Progenitor cell of endocrine pancreas (in vitro differentiated cells): ENCODE data around the gene BACH2. TPM values are rescaled to one million over a fixed set of nuclear protein-coding genes. Genes with fewer than 3 reads are reported as not detected.
"Not testable (repeated sequence)": the region's sequence is repeated elsewhere in the genome, so short reads cannot be mapped to it uniquely, and the experiment has no call there.

ENCODE experiments used
- DNase-seq: peaks from one replicate; pipeline ENCODE4 v3.0.0; 2021; ENCODE audit warnings: low spot score; ENCODE audit not compliant: unreplicated experiment
- H3K27ac Mint-ChIP-seq: 2 replicates; pipeline ENCODE4 v1.8.0; 2021; ENCODE audit warnings: mild to moderate bottlenecking, moderate library complexity, mixed read lengths
- H3K27me3 Mint-ChIP-seq: 2 replicates; pipeline ENCODE4 v1.8.0; 2021; ENCODE audit warnings: mixed read lengths
- H3K36me3 Mint-ChIP-seq: 2 replicates; pipeline ENCODE4 v1.8.0; 2022; ENCODE audit warnings: mixed read lengths; ENCODE audit not compliant: insufficient read depth
- H3K4me1 Mint-ChIP-seq: 2 replicates; pipeline ENCODE4 v1.8.0; 2021; ENCODE audit warnings: low read depth, mixed read lengths
- H3K4me3 Mint-ChIP-seq: 2 replicates; pipeline ENCODE4 v1.8.0; 2021; ENCODE audit warnings: low read depth, mild to moderate bottlenecking, moderate library complexity, mixed read lengths
- H3K9me3 Mint-ChIP-seq: 2 replicates; pipeline ENCODE4 v1.8.0; 2021; ENCODE audit warnings: low read depth, mixed read lengths
- CTCF ChIP-seq: fragments of 200-600 bp; sonication (generic); IDR thresholded peaks from one replicate; pipeline ENCODE4 v1.5.0; 2021; ENCODE audit warnings: antibody characterized with exemption, mild to moderate bottlenecking; ENCODE audit not compliant: unreplicated experiment
- total RNA-seq: library from RNA; stranded (reverse); gene quantifications from 2 replicates; pipeline ENCODE4 v1.2.1, GENCODE V29; 2021

Gene BACH2
- total RNA-seq, 1 donor from 2014 or later, result 11.2 TPM

GRCh38 chr6:89921197-89921596, 375.4 kb downstream of the BACH2 start:
- no peak for TF ChIP-seq CTCF
- no peak overlapping the region for H3K27ac Mint-ChIP-seq
- no peaks in the 10 kb centered on the region for H3K27me3 Mint-ChIP-seq
- peaks cover 5% of the 10 kb centered on the region for H3K9me3 Mint-ChIP-seq
- H3K36me3 Mint-ChIP-seq, result no peaks in the 10 kb centered on the region
- no peak for DNase-seq
- H3K4me3 Mint-ChIP-seq, result no peak overlapping the region
- H3K4me1 Mint-ChIP-seq, result no peaks in the 10 kb centered on the region

DNA sequence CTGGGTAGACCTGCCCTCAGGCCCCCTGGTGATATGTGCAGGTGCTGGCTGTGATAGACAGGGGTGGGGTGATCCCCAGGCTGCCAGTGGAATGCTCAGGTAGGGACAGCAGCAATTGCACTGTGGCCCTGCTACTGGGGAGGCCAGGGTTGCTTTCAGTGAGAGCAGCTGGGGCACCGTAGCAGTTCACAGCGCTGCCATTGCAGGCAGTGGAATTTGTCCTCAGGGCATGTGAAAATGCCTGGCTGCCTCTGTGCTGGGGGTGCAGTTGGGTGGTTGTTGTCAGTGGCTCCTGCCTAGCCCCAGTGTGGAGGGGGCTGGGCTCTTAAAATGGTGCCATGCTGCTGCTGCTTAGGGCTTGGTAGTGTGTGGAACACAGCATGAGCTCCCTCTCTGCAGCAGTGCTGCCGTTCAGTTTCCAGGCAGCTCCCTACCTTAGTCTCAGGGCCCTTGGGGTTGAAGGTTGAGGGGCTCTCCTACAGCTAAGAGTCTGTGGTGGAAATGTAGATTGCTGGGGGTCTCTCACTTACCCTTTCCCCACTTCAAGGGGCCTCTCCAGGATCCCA, 378.8 kb downstream of the BACH2 start:
- no peak for DNase-seq
- peaks cover 6% of the 10 kb centered on the region for H3K9me3 Mint-ChIP-seq
- H3K27me3 Mint-ChIP-seq, result no peaks in the 10 kb centered on the region

DNA sequence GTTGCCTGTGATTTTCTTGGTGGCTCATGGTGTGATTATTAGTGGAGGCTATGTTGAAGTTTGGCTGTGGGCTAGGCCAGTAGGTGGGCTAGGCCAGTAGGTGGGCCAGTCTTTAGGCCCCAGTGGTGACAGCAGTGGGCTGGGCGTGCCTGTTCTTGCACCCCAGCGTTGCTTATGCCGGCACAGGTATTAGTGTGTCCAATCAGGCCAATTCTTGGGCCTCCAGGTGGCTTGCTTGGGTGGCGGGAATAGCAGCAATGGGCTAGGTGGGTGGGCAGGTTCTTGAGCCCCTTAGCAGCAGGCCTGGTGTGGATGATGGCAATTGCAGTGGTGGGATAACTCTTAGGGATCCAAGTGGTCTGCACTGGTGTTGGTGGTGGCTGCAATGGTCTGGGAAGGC, 379.4 kb downstream of the BACH2 start:
- Mint-ChIP-seq H3K9me3 (peaks cover 6% of the 10 kb centered on the region), H3K27me3 (no peaks in the 10 kb centered on the region), H3K36me3 (no peaks in the 10 kb centered on the region), H3K4me1 (no peaks in the 10 kb centered on the region), H3K27ac (no peak overlapping the region), H3K4me3 (no peak overlapping the region)
- DNase-seq, result no peak
- TF ChIP-seq CTCF, result no peak

More for the DNA sequence above, 378.8 kb downstream of the BACH2 start:
- Mint-ChIP-seq H3K4me1 (no peaks in the 10 kb centered on the region), H3K4me3 (no peak overlapping the region), H3K36me3 (no peaks in the 10 kb centered on the region), H3K27ac (no peak overlapping the region)
- no peak for TF ChIP-seq CTCF

GRCh38 chr6:89916136-89916920, 380.3 kb downstream of the BACH2 start:
- Mint-ChIP-seq H3K4me3 (no peak overlapping the region), H3K9me3 (peaks cover 6% of the 10 kb centered on the region), H3K36me3 (no peaks in the 10 kb centered on the region), H3K27me3 (no peaks in the 10 kb centered on the region), H3K27ac (no peak overlapping the region), H3K4me1 (no peaks in the 10 kb centered on the region)
- no peak for DNase-seq
- no peak for TF ChIP-seq CTCF

DNA sequence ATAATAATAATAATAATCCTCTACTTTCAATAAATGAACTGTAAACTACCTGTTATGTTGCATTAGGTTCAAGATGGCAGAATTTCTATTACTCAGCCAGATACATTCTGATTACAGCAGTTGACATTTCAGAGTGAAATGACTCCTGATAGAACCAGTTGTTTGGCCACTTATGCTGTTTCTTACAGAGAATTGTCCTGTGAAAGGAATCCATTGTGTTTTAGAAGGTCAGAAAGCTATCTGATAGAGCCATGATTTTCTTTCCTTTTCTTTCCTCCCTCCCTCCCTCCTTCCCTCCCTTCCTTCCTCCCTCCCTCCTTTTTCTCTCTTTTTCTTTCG, 385.8 kb downstream of the BACH2 start:
- no peaks in the 10 kb centered on the region for H3K36me3 Mint-ChIP-seq
- no peak for DNase-seq
- H3K4me3 Mint-ChIP-seq, result no peak overlapping the region
- TF ChIP-seq CTCF, result no peak
- H3K27ac Mint-ChIP-seq, result no peak overlapping the region
- H3K27me3 Mint-ChIP-seq, result no peaks in the 10 kb centered on the region
- no peaks in the 10 kb centered on the region for H3K9me3 Mint-ChIP-seq
- H3K4me1 Mint-ChIP-seq, result peaks cover 2% of the 10 kb centered on the region

DNA sequence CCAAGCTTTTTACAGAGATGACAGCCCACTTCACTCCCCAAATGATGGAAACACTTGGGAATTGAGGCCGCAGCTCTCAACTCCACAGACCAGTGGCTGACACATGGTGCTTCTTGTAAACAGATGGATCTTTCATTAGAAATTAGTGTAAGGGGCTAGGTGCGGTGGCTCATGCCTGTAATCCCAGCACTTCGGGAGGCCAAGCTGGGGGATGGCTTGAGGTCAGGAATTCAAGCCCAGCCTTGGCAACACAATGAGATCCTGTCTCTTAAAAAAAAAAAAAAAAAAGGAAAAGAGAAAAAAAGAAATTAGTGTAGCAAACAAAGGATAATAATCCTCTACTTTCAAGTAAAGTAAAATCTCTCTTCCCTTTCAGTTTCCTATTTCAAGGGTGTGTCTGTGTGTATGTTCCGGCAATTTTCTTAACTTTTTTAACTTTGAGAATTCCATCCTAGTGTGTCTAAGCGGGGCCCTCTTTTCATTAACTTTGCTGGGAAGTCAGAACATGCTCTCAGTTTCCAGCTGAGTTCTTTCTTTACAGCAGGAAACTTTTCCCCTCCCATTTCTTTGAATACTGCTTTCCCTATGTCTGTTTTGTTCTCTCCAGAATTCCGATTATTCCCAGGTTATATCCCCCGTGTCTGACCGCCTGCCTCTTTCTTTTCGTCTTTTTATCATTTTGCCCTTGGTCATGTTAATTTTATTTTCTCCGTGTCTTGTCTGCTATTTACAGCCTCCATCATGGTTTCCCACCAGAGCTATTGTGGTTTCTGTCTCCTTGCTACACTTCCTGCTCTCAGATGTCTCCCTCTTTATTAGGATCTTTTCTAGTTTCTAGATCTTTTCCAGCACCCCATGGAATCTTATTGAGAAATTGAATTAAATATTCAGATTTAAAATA, 386.4 kb downstream of the BACH2 start:
- not testable (repeated sequence) for H3K27me3 Mint-ChIP-seq, DNase-seq, H3K4me1 Mint-ChIP-seq, H3K27ac Mint-ChIP-seq, H3K9me3 Mint-ChIP-seq, H3K4me3 Mint-ChIP-seq, H3K36me3 Mint-ChIP-seq
